Stimulated activated naive CD4-positive, alpha-beta T cell (primary cell): ENCODE data around the gene EBF3.

Experiments used
- DNase-seq, 6 experiments: peaks; one replicate each; lab custom pipeline; 2025; lab: John Stamatoyannopoulos, UW

Gene EBF3

GRCh38 chr10:129911451-129912165, 52.5 kb downstream of the EBF3 start:
- no peak for DNase-seq

- no peak for DNase-seq
These were observed 53.2 kb downstream of the EBF3 start for GRCh38 chr10:129910861-129911260.

- DNase-seq, result no peak
These were observed 54.4 kb downstream of the EBF3 start for GRCh38 chr10:129909531-129910256.

GRCh38 chr10:129909080-129909479, 55.0 kb downstream of the EBF3 start:
- DNase-seq, result no peak

GRCh38 chr10:129908406-129908805, 55.7 kb downstream of the EBF3 start:
- no peak for DNase-seq

GRCh38 chr10:129905553-129905952, 58.5 kb downstream of the EBF3 start:
- DNase-seq, result no peak

- DNase-seq, result no peak
These were observed 59.8 kb downstream of the EBF3 start for GRCh38 chr10:129904323-129904722.

GRCh38 chr10:129901389-129902006, 62.6 kb downstream of the EBF3 start:
- no peak for DNase-seq

- no peak for DNase-seq
These were observed 63.2 kb downstream of the EBF3 start for GRCh38 chr10:129900825-129901224.

GRCh38 chr10:129899276-129900130, 64.6 kb downstream of the EBF3 start:
- DNase-seq, result no peak

GRCh38 chr10:129898706-129899268, 65.3 kb downstream of the EBF3 start:
- DNase-seq, result no peak

GRCh38 chr10:129897871-129898626, 66.0 kb downstream of the EBF3 start:
- DNase-seq, result no peak

- DNase-seq, result no peak
These were observed 67.2 kb downstream of the EBF3 start for GRCh38 chr10:129896860-129897200.

GRCh38 chr10:129896136-129896859, 67.8 kb downstream of the EBF3 start:
- DNase-seq, result no peak

- DNase-seq, result no peak
These were observed 68.3 kb downstream of the EBF3 start for GRCh38 chr10:129895811-129896135.

GRCh38 chr10:129894698-129895097, 69.4 kb downstream of the EBF3 start:
- no peak for DNase-seq

GRCh38 chr10:129893104-129894089, 70.7 kb downstream of the EBF3 start:
- no peak for DNase-seq

GRCh38 chr10:129892548-129893052, 71.5 kb downstream of the EBF3 start:
- DNase-seq, result no peak

- DNase-seq, result no peak
These were observed 72.3 kb downstream of the EBF3 start for GRCh38 chr10:129891806-129892205.
